ENCODE measurements around the gene AZU1. TPM values are rescaled to one million over a fixed set of nuclear protein-coding genes. Genes with fewer than 3 reads are reported as not detected.

The AZU1 gene
- total RNA-seq, 2 experiments from 2014 or later = not detected

DNA sequence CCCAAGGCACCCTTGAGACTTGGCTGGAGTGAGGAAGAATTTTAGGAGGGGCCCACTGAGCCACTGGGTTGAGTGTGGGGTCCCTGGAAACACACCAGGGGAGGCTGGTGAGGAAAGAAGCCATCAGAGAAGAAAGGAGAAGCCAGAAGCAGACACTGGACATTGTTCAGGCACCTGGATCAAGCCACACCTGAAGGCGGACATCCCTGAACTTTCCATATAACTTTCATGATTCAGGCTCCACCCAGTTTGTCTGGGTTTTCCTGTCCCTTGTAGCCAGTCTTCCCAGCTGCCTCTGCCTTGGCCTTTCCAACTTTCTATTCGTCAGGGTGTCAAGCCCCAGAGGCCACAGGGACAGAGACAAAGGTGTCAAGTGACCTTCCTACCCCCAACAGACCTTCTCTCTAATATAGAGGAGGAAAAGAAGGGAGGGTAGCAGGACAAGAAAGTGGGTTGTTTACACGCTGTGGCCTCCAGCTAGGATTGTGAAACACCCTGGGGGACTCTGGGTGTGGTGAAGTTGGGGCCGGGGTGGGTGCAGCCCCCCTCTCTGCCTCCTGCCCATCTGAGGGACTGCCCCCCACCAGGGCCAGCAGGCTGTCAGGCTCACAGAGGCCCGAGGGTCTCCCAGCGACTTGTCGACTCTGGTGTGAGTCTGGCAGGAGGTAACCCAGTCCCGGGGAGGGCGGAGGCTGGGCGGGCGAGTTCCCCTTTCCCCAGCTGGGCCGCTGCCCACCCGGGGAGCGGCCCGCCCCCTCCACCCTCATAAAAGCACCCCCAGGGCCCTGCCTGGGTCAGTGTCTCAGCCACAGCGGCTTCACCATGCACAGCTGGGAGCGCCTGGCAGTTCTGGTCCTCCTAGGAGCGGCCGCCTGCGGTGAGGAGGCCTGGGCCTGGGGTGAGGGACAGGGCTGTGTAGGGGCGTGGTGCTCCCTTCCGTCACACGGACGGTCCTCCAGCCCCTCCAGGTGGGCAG, 31.5 kb downstream of the AZU1 start, which contains the start of gene CFD:
CFD (plus strand) TSS at position 797 of the 976 bp plus-strand sequence; CDS start at position 823, 26 bp downstream.
- intact Hi-C loops (cut with micrococcal nuclease) = no loop called here
- no peaks in the 10 kb centered on the region for H3K9me3 Mint-ChIP-seq

DNA sequence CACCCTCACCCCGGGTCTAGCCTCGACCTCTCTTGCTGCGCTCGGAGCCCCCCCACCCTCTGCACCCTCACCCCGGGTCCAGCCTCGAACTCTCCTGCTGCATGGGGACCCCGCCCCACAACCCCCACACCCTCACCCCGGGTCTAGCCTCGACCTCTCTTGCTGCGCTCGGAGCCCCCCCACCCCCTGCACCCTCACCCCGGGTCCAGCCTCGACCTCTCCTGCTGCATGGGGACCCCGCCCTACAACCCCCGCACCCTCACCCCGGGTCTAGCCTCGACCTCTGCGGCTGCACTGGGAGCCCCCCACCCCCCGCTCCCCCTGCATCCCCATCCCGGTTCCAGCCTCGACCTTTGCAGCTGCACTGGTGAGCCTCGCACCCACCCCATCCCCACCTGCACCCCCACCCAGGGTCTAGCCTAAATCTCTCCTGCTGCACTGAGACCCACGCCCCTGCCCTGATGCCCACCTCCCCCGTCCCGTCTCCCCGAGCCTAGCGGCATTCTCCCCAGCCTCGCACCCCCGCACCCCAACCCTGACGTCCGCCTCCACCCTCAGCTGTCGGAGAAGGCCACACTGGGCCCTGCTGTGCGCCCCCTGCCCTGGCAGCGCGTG, 33.6 kb downstream of the AZU1 start:
- H3K27me3 Mint-ChIP-seq = peaks cover 8% of the 10 kb centered on the region
- H3K36me3 Mint-ChIP-seq = no peaks in the 10 kb centered on the region
- ChIA-PET POLR2A (no interaction called here), CTCF (interaction anchor here (1.4 kb wide), 1 partner anchor 122 kb away, joined by 4 read pairs; the partner anchor contains the start of gene WDR18)
- intact Hi-C loops (cut with micrococcal nuclease) = loop anchor here (5.0 kb wide), 1 partner anchor 121 kb away; the partner anchor contains the start of gene WDR18
- H3K4me3 Mint-ChIP-seq = no peak overlapping the region
- no peak overlapping the region for H3K27ac Mint-ChIP-seq
- DNase-seq = no peak
- peaks cover 14% of the 10 kb centered on the region for H3K4me1 Mint-ChIP-seq (ENCODE audit: low read depth)
- no peaks in the 10 kb centered on the region for H3K9me3 Mint-ChIP-seq

More for the DNA sequence above, 31.5 kb downstream of the AZU1 start, which contains the start of gene CFD:
- H3K4me1 Mint-ChIP-seq (ENCODE audit: low read depth) = peaks cover 14% of the 10 kb centered on the region
- H3K27ac Mint-ChIP-seq = no peak within 1 kb of the TSS
- no peaks in the 10 kb centered on the region for H3K36me3 Mint-ChIP-seq
- DNase-seq = no peak
- POLR2A ChIA-PET = no interaction called here
- CTCF ChIA-PET = interaction anchor here (0.6 to 2.0 kb wide), 6 partner anchors 62 to 160 kb away, joined by 3 to 10 read pairs (median 4); partner anchors contain the start of gene WDR18
- H3K4me3 Mint-ChIP-seq = no peak within 1 kb of the TSS
- peaks cover 8% of the 10 kb centered on the region for H3K27me3 Mint-ChIP-seq

DNA sequence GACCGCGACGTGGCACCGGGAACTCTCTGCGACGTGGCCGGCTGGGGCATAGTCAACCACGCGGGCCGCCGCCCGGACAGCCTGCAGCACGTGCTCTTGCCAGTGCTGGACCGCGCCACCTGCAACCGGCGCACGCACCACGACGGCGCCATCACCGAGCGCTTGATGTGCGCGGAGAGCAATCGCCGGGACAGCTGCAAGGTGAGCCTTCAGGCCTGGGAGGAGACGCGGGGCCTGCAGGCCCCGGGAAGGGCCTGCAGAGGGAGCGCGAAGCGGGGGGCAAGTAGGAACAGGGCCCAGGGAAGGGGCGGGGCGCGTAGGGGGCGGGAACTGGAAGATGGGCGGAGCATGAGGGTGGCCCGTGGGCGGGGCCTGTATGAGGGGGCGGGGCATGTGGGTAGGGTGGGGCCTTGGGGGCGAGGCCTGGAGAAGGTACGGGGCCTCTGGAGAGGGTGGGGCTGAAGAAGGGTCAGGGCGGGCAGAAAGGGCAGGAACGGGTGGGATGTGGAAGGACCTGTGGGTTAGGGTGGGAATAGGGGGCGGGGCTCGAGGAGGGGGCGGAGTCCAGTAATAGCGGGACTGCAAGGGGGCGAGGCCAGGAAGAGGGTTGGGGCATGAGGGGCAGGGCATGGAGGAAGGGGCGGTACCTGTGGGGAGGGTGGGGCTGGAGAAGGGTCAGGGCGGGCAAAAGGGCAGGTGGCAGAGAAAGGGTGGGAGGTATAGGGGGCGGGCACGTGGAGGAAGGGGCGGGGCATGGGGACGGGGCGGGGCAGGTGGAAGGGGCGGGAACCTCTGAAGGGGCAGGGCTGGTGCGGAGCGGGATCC, 34.3 kb downstream of the AZU1 start:
- Mint-ChIP-seq H3K4me3 (no peak overlapping the region), H3K4me1 (ENCODE audit: low read depth) (peaks cover 14% of the 10 kb centered on the region), H3K9me3 (no peaks in the 10 kb centered on the region), H3K27ac (no peak overlapping the region), H3K36me3 (no peaks in the 10 kb centered on the region), H3K27me3 (peaks cover 8% of the 10 kb centered on the region)
- ChIA-PET CTCF (interaction anchor here (3.4 kb wide), 1 partner anchor 58 kb away, joined by 33 read pairs; no protein-coding TSS in a partner anchor), POLR2A (no interaction called here)
- peak; percentile 84 for DNase-seq
- intact Hi-C loops (cut with micrococcal nuclease) = loop anchor here (1.0 to 5.0 kb wide), 4 partner anchors 58 to 120 kb away; partner anchors contain the start of genes PTBP1 and WDR18

DNA sequence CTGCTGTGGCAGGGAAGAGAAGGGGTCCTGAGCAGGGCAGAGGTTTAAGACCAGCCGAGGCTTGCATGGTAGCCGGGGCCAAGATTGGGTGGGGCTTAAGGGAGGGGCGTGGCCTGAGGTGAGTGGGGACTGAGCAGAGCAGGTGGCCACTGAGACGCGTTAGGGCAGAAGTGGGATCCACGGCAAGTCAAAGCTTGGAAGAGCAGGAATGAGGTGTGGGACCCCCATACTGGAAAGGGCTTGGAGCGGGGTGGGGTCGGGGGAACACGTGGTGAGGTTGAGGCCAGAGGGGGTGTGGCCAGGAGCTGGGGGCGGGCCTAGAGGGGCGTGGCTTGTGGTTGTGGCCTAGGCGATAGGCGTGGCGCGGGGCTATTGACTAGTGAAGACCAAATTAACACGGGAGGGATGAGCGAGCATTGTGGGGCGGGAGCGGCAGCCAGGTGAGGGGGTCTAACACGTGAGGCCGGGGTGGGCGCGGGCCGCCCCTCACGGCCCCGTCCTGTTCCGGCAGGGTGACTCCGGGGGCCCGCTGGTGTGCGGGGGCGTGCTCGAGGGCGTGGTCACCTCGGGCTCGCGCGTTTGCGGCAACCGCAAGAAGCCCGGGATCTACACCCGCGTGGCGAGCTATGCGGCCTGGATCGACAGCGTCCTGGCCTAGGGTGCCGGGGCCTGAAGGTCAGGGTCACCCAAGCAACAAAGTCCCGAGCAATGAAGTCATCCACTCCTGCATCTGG, 35.1 kb downstream of the AZU1 start:
- Mint-ChIP-seq H3K4me1 (ENCODE audit: low read depth) (peaks cover 14% of the 10 kb centered on the region), H3K4me3 (peak overlapping the region; percentile 33), H3K36me3 (peaks cover 4% of the 10 kb centered on the region), H3K27me3 (peaks cover 8% of the 10 kb centered on the region), H3K27ac (peak overlapping the region; percentile 49), H3K9me3 (no peaks in the 10 kb centered on the region)
- intact Hi-C loops (cut with micrococcal nuclease) = loop anchor here (1.0 to 5.0 kb wide), 4 partner anchors 58 to 120 kb away; partner anchors contain the start of genes PTBP1 and WDR18
- ChIA-PET POLR2A (no interaction called here), CTCF (interaction anchor here (0.8 to 3.4 kb wide), 12 partner anchors 8 to 135 kb away, joined by 3 to 33 read pairs (median 7); partner anchors contain the start of genes MED16, R3HDM4, RNU6-9 and WDR18)
- peak; percentile 88 for DNase-seq

DNA sequence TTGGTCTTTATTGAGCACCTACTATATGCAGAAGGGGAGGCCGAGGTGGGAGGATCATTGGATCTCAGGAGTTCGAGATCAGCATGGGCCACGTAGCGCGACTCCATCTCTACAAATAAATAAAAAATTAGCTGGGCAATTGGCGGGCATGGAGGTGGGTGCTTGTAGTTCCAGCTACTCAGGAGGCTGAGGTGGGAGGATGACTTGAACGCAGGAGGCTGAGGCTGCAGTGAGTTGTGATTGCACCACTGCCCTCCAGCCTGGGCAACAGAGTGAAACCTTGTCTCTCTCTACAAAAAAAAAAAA, 35.6 kb downstream of the AZU1 start:
- Mint-ChIP-seq H3K36me3 (peaks cover 4% of the 10 kb centered on the region), H3K4me1 (ENCODE audit: low read depth) (peaks cover 14% of the 10 kb centered on the region), H3K27ac (no peak overlapping the region), H3K4me3 (peak overlapping the region; percentile 31), H3K27me3 (peaks cover 8% of the 10 kb centered on the region), H3K9me3 (no peaks in the 10 kb centered on the region)
- ChIA-PET POLR2A (no interaction called here), CTCF (interaction anchor here (0.6 to 3.4 kb wide), 19 partner anchors 9 to 331 kb away, joined by 3 to 33 read pairs (median 5); partner anchors contain the start of genes MED16, R3HDM4, RNU6-9 and WDR18)
- intact Hi-C loops (cut with micrococcal nuclease) = loop anchor here (2.0 to 5.0 kb wide), 3 partner anchors 66 to 119 kb away; partner anchors contain the start of genes PTBP1 and WDR18
- no peak for DNase-seq

DNA sequence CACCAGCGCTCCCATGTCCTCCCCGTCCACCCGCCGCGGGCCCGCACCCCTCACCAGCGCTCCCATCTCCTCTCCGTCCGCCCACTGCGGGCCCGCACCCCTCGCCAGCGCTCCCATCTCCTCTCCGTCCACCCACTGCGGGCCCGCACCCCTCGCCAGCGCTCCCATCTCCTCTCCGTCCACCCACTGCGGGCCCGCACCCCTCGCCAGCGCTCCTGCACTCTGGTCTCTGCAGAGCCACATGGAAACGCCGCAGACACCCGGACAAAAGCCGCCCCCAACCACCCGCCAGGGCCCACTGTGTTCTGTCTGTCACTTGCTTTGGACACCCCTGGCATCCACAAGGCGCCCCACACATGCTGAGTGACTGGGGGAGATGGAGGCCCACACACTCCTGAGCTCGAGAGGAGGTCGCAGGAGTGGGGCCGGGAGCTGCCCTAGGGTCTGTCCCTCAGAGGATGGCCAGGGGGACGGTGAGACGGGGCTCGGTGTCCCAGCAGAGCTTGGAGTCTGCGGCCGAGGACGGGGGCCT, 39.2 kb downstream of the AZU1 start:
- CTCF ChIA-PET = interaction anchor here (1.1 kb wide), 1 partner anchor 403 kb away, joined by 4 read pairs; the partner anchor contains the start of gene CIRBP
- Mint-ChIP-seq H3K4me3 (no peak overlapping the region), H3K27ac (no peak overlapping the region), H3K9me3 (no peaks in the 10 kb centered on the region), H3K36me3 (peaks cover 7% of the 10 kb centered on the region), H3K27me3 (no peaks in the 10 kb centered on the region), H3K4me1 (ENCODE audit: low read depth) (peaks cover 14% of the 10 kb centered on the region)
- DNase-seq = no peak
- intact Hi-C loops (cut with micrococcal nuclease) = no loop called here
- POLR2A ChIA-PET = no interaction called here

DNA sequence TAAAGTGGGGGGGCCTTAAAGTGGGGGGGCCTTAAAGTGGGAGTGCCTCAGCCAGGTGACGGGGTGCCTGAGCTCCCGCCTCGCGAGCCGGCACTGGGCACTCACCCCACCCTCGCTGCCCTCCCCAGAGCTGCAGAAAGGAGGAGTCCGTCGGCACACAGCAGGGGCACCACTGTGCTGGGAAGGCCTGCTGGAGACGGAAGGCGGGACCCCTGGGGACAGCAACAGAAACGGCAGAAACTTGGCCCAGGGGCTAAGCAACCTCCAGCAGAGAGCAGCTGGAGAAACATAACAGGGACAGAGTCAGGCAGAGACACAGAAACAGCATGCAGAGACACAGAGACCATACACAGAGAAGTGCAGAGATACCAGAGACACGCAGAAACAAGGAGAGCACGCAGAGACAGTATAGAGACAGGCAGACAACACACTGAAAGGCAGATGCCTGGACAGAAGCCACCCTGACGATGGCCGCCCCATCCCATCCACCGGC, 39.7 kb downstream of the AZU1 start:
- no peak overlapping the region for H3K4me3 Mint-ChIP-seq
- POLR2A ChIA-PET = no interaction called here
- CTCF ChIA-PET = interaction anchor here (1.1 kb wide), 1 partner anchor 402 kb away, joined by 4 read pairs; the partner anchor contains the start of gene CIRBP
- H3K27ac Mint-ChIP-seq = no peak overlapping the region
- H3K36me3 Mint-ChIP-seq = peaks cover 7% of the 10 kb centered on the region
- H3K9me3 Mint-ChIP-seq = no peaks in the 10 kb centered on the region
- no peak for DNase-seq
- no peaks in the 10 kb centered on the region for H3K27me3 Mint-ChIP-seq
- intact Hi-C loops (cut with micrococcal nuclease) = no loop called here
- H3K4me1 Mint-ChIP-seq (ENCODE audit: low read depth) = peaks cover 18% of the 10 kb centered on the region

DNA sequence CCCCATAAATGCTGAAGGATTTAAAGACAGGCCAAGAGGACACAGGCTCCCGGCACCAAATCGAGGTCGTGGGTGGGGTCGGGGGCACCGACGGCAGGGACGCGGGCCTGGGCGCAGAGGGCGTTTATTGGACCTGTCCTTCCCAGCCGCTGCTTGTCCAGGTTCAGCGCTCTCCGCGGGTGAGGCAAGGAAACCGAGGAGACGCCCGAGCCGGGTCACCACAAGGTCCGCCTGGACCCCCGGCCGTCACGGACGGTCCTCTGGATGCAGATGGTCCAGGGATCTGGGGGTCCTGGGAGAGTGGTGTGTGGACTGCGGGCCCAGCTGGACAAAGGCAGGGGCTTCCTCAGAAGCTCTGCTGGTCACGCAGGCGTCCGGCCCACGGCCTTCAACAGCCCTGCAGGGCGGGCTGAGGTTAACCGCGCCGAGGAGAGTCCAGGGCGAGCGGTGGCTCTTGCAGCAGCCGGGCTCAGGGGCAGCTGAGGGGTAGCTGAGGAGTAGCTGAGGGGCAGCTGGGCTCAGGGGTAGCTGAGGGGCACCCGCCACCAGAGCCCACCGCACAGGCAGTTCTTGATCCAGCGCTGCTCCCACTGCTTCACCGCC, 40.3 kb downstream of the AZU1 start:
- DNase-seq = no peak
- intact Hi-C loops (cut with micrococcal nuclease) = no loop called here
- ChIA-PET POLR2A (no interaction called here), CTCF (interaction anchor here (0.6 to 1.1 kb wide), 2 partner anchors 95 to 401 kb away, joined by 3 to 4 read pairs; partner anchors contain the start of gene CIRBP)
- Mint-ChIP-seq H3K27me3 (no peaks in the 10 kb centered on the region), H3K36me3 (peaks cover 7% of the 10 kb centered on the region), H3K4me1 (ENCODE audit: low read depth) (peaks cover 17% of the 10 kb centered on the region), H3K9me3 (no peaks in the 10 kb centered on the region), H3K27ac (no peak overlapping the region), H3K4me3 (no peak overlapping the region)

DNA sequence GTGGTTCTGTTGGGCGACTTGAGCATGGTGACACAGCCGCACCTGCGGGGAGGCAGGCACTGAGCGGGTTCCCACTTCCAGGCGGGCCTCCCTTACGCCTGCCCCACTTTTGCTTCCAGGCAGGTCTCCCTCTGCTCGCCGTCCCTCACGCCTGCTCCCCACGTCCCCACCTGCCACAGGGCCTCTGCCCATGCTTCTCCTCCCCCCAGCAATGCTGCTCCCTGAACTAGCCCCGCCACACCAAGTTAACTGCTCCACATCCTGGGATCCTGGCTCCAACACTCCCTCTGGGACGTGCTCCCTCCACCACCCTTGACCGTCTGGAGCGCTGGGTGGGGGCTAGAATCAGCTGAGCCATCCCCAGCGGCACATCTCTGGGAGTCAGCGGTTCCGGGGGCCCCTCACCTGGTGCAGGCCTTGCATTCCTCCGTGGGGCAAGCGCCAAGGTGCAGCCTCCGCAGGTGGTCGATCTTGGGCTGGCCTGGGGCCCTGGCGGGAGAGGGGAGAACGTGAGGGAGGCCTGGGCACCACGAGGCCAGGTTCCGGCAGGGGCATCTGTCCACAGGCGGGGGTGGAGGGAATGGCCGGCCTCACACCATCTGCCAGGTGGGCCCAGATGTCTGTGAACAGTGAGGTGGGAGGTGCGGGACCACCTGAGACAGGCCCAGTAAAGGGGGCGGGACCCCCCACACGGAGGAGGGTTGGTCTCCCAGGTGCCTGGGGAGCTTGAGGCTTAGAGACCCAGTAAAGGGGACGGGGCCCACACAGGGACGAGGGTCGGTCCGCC, 41.0 kb downstream of the AZU1 start:
- intact Hi-C loops (cut with micrococcal nuclease) = no loop called here
- Mint-ChIP-seq H3K9me3 (no peaks in the 10 kb centered on the region), H3K4me3 (no peak overlapping the region), H3K27me3 (no peaks in the 10 kb centered on the region), H3K36me3 (peaks cover 7% of the 10 kb centered on the region), H3K4me1 (ENCODE audit: low read depth) (peaks cover 12% of the 10 kb centered on the region), H3K27ac (no peak overlapping the region)
- ChIA-PET CTCF (interaction anchor here (0.6 kb wide), 1 partner anchor 95 kb away, joined by 3 read pairs; no protein-coding TSS in a partner anchor), POLR2A (no interaction called here)
- DNase-seq = no peak
